Mammary epithelial cell (primary cell): Measurements from ENCODE around the gene ERBB4.

Experiments
- EZH2 ChIP-seq: IDR thresholded peaks from 2 replicates; pipeline ENCODE4 v1.6.1; 2012; ENCODE audit warnings: low read length, inconsistent platforms, borderline replicate concordance
- TF ChIP-seq, protein P1 (sequence below), 2 donors: IDR thresholded peaks in 1 of 2; conservative IDR thresholded peaks in 1 of 2; 2 replicates each; pipeline ENCODE4 v1.5.1; 2011 to 2012; ENCODE audit warnings: inconsistent platforms in 2 of 2, low read length in 2 of 2, mild to moderate bottlenecking in 2 of 2, control low read depth in 1 of 2, low read depth in 1 of 2; ENCODE audit not compliant: insufficient read depth in 1 of 2; ENCODE audit errors: extremely low read depth in 1 of 2

- TF ChIP-seq, protein P1, sequence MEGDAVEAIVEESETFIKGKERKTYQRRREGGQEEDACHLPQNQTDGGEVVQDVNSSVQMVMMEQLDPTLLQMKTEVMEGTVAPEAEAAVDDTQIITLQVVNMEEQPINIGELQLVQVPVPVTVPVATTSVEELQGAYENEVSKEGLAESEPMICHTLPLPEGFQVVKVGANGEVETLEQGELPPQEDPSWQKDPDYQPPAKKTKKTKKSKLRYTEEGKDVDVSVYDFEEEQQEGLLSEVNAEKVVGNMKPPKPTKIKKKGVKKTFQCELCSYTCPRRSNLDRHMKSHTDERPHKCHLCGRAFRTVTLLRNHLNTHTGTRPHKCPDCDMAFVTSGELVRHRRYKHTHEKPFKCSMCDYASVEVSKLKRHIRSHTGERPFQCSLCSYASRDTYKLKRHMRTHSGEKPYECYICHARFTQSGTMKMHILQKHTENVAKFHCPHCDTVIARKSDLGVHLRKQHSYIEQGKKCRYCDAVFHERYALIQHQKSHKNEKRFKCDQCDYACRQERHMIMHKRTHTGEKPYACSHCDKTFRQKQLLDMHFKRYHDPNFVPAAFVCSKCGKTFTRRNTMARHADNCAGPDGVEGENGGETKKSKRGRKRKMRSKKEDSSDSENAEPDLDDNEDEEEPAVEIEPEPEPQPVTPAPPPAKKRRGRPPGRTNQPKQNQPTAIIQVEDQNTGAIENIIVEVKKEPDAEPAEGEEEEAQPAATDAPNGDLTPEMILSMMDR (conservative IDR thresholded peaks at IDR 0.05 in 1 of 2, IDR thresholded peaks at IDR 0.05 in 1 of 2; ENCODE audit: extremely low read depth in 1 of 2, insufficient read depth in 1 of 2, low read depth in 1 of 2, low read length in 2 of 2), result no peak
- no peak for TF ChIP-seq EZH2
Measured at GRCh38 chr2:212549941-212550340, 11.3 kb upstream of the ERBB4 start.
